Activated naive CD8-positive, alpha-beta T cell treated with anti-CD3 and anti-CD28 coated beads for 36 hours (primary cell): ENCODE results near the gene TMEM176A. TPM values are rescaled to one million over a fixed set of nuclear protein-coding genes. Genes with fewer than 3 reads are reported as not detected.

Source experiments
- DNase-seq: peaks from one replicate; pipeline ENCODE4 v3.0.0; 2021
- H3K27ac Mint-ChIP-seq: one replicate; pipeline ENCODE4 v1.8.0; 2022; ENCODE audit warnings: mild to moderate bottlenecking, moderate library complexity, mixed read lengths
- H3K27me3 Mint-ChIP-seq: one replicate; pipeline ENCODE4 v1.8.0; 2022; ENCODE audit warnings: mild to moderate bottlenecking, mixed read lengths
- H3K36me3 Mint-ChIP-seq: one replicate; pipeline ENCODE4 v1.8.0; 2021; ENCODE audit warnings: mild to moderate bottlenecking, mixed read lengths
- H3K4me1 Mint-ChIP-seq: one replicate; pipeline ENCODE4 v1.8.0; 2021; ENCODE audit warnings: mixed read lengths
- H3K4me3 Mint-ChIP-seq: one replicate; pipeline ENCODE4 v1.8.0; 2022; ENCODE audit warnings: mild to moderate bottlenecking, moderate library complexity, mixed read lengths
- H3K9me3 Mint-ChIP-seq: one replicate; pipeline ENCODE4 v1.8.0; 2022; ENCODE audit warnings: mixed read lengths
- total RNA-seq, 2 experiments: library from RNA; stranded (reverse); gene quantifications; one replicate each; pipeline ENCODE4 v1.2.3, GENCODE V29; 2021

TMEM176A gene
- total RNA-seq, 2 experiments from 2014 or later, result not detected

DNA sequence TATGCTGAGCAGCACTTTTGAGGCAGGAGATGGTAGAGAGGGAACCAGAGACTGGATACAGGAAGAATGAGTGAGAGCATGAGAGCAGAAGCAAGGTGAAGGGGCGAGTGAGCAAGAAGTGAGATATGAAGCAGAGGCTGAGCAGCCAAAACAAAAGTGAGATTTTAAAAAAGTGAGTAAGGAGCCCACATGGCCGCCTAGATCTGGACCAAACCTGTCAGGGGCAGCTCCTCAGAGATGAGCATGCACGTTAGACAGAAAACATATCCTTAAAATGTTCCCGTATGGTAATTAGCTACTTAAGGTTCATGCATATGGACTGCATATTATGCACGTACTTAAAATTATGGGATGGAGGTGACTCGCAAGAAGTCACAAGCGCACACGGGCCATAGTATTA, 22.5 kb downstream of the TMEM176A start:
- H3K9me3 Mint-ChIP-seq, result no peaks in the 10 kb centered on the region
- no peak for DNase-seq
- H3K4me3 Mint-ChIP-seq, result no peak overlapping the region
- no peak overlapping the region for H3K27ac Mint-ChIP-seq
- H3K27me3 Mint-ChIP-seq, result peaks cover 22% of the 10 kb centered on the region
- H3K4me1 Mint-ChIP-seq, result no peaks in the 10 kb centered on the region
- H3K36me3 Mint-ChIP-seq, result no peaks in the 10 kb centered on the region

GRCh38 chr7:150823484-150824126, 23.0 kb downstream of the TMEM176A start:
- Mint-ChIP-seq H3K9me3 (no peaks in the 10 kb centered on the region), H3K27ac (no peak overlapping the region), H3K4me1 (no peaks in the 10 kb centered on the region), H3K4me3 (no peak overlapping the region), H3K36me3 (no peaks in the 10 kb centered on the region), H3K27me3 (peaks cover 23% of the 10 kb centered on the region)
- no peak for DNase-seq

- Mint-ChIP-seq H3K9me3 (no peaks in the 10 kb centered on the region), H3K4me1 (no peaks in the 10 kb centered on the region), H3K36me3 (no peaks in the 10 kb centered on the region), H3K27me3 (peaks cover 24% of the 10 kb centered on the region), H3K27ac (no peak overlapping the region), H3K4me3 (no peak overlapping the region)
- no peak for DNase-seq
Observed at GRCh38 chr7:150824379-150825177, 24.0 kb downstream of the TMEM176A start.

DNA sequence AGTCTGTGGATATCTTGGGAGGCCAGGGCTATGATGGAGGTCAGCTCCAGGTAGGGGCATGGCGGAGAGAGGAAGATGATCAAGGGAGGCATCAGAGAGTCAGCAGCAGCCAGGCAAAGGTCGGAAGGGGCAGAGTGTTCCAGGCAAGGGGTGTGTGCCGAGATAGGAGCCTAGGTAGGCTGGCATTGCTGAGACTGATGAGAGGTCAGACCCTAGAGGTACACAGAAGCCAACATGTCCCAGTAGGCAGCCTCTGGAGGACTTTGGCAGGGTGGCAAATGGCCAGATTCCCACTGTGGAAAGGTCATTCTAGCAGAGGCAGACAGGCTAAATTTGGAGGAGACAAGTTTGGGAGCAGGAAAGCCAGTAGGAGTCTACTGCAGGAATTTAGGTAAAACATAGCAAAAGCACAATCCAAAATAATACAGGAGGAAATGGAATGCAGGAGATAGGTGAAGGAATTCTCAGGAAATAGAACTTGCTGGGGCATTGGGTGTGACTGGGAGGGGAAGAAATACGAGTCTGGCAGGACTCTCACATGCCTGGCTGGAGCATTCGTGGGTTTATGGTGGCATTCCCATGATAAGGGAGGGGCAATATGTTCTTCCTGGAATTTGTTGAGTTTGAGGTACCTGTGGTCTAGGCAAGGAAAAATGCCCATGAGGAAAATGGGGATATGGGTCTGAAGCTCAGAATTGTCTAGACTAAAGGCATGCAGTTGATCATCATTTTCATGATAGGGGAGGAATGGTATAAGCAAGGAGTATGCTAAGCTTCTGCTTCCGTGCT, 25.7 kb downstream of the TMEM176A start:
- Mint-ChIP-seq H3K9me3 (no peaks in the 10 kb centered on the region), H3K4me3 (no peak overlapping the region), H3K27ac (no peak overlapping the region), H3K4me1 (no peaks in the 10 kb centered on the region), H3K27me3 (peaks cover 34% of the 10 kb centered on the region), H3K36me3 (no peaks in the 10 kb centered on the region)
- DNase-seq, result no peak

DNA sequence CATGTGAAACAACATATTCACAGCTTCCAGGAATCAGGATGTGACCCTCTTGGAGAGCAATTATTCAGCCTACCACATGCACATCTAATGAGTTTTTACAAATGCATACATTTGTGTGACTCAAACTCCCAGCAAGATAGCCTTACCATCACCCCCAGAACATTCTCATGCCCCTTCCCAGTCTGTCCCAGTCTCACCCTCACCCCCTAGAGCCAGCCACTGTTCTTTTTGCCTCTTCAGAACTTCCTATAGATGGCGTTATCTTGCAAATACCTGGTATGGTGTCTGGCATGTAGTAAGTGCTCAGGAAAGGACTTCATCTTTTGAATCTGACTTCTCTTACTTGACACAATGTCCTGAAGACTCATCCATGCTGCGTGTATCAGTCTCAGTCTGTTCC, 27.8 kb downstream of the TMEM176A start:
- peaks cover 39% of the 10 kb centered on the region for H3K27me3 Mint-ChIP-seq
- no peaks in the 10 kb centered on the region for H3K4me1 Mint-ChIP-seq
- H3K27ac Mint-ChIP-seq, result no peak overlapping the region
- DNase-seq, result no peak
- no peaks in the 10 kb centered on the region for H3K36me3 Mint-ChIP-seq
- no peaks in the 10 kb centered on the region for H3K9me3 Mint-ChIP-seq
- no peak overlapping the region for H3K4me3 Mint-ChIP-seq

DNA sequence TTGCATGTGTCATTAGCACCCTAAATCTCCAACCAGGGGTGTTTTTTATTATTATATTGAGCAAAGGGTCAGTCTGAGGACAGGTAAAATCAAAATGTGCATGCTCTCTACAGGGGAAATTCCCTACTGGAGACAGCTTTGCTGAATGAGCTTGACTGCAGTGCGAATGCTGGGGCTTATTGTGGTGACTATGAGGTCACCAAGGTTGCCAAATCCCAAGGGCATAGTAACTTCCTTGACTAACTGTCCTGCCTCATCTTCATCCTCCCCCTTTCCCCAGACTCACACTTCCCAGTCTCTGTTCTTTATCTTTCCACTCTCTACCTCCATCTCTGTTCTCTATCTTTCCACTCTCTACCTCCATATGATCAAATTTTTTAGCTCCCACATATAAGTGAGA, 28.9 kb downstream of the TMEM176A start:
- no peaks in the 10 kb centered on the region for H3K4me1 Mint-ChIP-seq
- no peak overlapping the region for H3K27ac Mint-ChIP-seq
- H3K9me3 Mint-ChIP-seq, result no peaks in the 10 kb centered on the region
- no peak for DNase-seq
- peaks cover 49% of the 10 kb centered on the region for H3K27me3 Mint-ChIP-seq
- H3K4me3 Mint-ChIP-seq, result no peak overlapping the region
- no peaks in the 10 kb centered on the region for H3K36me3 Mint-ChIP-seq

DNA sequence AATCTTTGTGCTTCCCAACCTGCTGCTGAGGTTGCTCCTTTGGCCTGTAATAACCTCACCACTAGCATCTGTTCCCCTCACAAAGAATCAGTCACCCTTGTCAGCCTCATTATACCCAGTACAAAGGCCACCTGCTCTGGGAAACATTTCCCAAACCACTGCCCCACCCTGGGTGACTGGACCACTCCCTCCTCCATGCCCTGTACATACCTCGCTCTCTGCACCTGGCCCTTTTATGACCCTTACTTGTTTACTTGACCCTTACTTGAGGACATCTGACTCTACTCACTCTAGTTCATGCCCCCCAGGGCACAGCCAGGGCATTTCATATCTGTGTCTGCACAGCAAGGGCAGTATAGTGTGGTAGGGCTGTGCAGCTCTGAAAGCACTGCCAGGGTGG, 30.4 kb downstream of the TMEM176A start:
- no peak for DNase-seq
- Mint-ChIP-seq H3K4me3 (no peak overlapping the region), H3K27me3 (peaks cover 53% of the 10 kb centered on the region), H3K27ac (no peak overlapping the region), H3K36me3 (no peaks in the 10 kb centered on the region), H3K9me3 (no peaks in the 10 kb centered on the region), H3K4me1 (no peaks in the 10 kb centered on the region)

GRCh38 chr7:150831851-150832250, 31.3 kb downstream of the TMEM176A start:
- DNase-seq, result no peak
- Mint-ChIP-seq H3K27me3 (peaks cover 47% of the 10 kb centered on the region), H3K36me3 (no peaks in the 10 kb centered on the region), H3K27ac (no peak overlapping the region), H3K4me3 (no peak overlapping the region), H3K9me3 (no peaks in the 10 kb centered on the region), H3K4me1 (no peaks in the 10 kb centered on the region)

DNA sequence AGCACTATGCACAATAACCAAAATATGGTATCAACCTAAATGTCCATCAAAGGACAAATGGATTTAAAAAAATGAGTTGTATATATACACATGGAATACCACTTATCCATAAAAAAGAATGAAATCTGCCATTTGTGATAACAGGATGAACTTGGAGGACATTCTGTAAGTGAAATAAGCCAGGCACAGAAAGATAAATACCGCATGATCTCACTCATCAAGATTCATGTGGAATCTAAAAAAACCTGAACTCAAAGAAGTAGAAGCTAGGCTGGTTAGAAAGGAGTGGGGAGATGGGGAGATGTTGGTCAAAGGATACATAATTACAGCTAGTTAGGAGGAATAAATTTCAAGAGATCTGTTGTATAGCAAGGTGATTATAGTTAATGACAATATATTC, 34.5 kb downstream of the TMEM176A start:
- Mint-ChIP-seq H3K9me3 (no peaks in the 10 kb centered on the region), H3K4me1 (no peaks in the 10 kb centered on the region), H3K27me3 (peaks cover 33% of the 10 kb centered on the region), H3K4me3 (no peak overlapping the region), H3K36me3 (no peaks in the 10 kb centered on the region), H3K27ac (no peak overlapping the region)
- DNase-seq, result no peak

DNA sequence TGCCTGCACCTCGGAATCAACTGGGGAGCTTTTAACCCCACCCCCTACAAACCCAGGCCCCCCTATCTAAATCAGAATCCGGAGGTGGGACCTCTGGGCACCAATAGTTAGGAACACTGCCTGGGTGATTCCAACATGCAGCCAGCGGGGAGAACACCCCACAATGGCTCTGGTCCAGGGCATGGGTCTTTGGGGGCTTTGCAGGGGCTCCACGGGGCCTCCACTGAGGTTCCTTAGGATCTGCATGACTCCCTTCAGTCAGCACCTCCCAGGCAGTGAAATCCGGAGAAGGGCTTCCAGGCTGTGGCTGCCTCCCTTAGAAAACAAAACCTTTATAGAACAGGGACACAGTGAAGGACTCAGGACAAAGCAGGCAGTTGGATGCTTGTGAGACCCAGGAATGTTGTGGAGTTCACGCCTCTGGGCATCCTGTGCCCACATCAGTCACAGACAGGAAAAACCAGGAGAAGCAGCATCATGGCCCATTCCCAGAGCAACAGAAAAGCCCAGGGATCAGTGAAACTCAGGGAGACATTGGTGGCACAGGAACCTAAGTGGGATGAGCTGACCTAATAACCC, 35.2 kb downstream of the TMEM176A start:
- no peaks in the 10 kb centered on the region for H3K9me3 Mint-ChIP-seq
- H3K36me3 Mint-ChIP-seq, result no peaks in the 10 kb centered on the region
- H3K27me3 Mint-ChIP-seq, result peaks cover 29% of the 10 kb centered on the region
- H3K4me3 Mint-ChIP-seq, result no peak overlapping the region
- H3K4me1 Mint-ChIP-seq, result no peaks in the 10 kb centered on the region
- no peak overlapping the region for H3K27ac Mint-ChIP-seq
- no peak for DNase-seq

- no peak for DNase-seq
- Mint-ChIP-seq H3K9me3 (no peaks in the 10 kb centered on the region), H3K4me1 (no peaks in the 10 kb centered on the region), H3K36me3 (no peaks in the 10 kb centered on the region), H3K27ac (no peak overlapping the region), H3K27me3 (peaks cover 8% of the 10 kb centered on the region), H3K4me3 (no peak overlapping the region)
Observed at GRCh38 chr7:150838965-150839650, 38.5 kb downstream of the TMEM176A start.

DNA sequence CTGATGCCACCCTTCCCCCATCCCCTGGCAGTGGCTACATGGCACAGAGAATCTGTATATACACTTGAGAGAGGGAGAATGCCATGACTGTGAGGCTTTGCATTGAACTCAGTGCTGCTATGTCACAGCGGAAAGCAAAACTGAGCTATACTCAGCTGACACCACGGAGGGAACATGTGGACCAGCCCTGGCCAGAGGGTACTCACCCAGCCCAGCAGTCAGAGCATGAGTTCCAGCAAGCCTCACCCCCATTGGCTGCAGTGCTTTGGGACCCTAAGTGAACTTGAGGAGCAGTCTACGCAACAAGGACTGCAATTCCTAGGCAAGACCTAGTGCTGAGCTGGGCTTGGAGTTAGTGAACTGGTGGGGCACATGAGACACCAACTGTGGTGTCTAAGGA, 41.4 kb downstream of the TMEM176A start:
- Mint-ChIP-seq H3K27me3 (no peaks in the 10 kb centered on the region), H3K4me3 (no peak overlapping the region), H3K9me3 (no peaks in the 10 kb centered on the region), H3K4me1 (no peaks in the 10 kb centered on the region), H3K27ac (no peak overlapping the region), H3K36me3 (no peaks in the 10 kb centered on the region)
- DNase-seq, result no peak

GRCh38 chr7:150842716-150843115, 42.1 kb downstream of the TMEM176A start:
- no peak for DNase-seq
- Mint-ChIP-seq H3K4me1 (no peaks in the 10 kb centered on the region), H3K36me3 (no peaks in the 10 kb centered on the region), H3K27me3 (no peaks in the 10 kb centered on the region), H3K9me3 (no peaks in the 10 kb centered on the region), H3K27ac (no peak overlapping the region), H3K4me3 (no peak overlapping the region)

DNA sequence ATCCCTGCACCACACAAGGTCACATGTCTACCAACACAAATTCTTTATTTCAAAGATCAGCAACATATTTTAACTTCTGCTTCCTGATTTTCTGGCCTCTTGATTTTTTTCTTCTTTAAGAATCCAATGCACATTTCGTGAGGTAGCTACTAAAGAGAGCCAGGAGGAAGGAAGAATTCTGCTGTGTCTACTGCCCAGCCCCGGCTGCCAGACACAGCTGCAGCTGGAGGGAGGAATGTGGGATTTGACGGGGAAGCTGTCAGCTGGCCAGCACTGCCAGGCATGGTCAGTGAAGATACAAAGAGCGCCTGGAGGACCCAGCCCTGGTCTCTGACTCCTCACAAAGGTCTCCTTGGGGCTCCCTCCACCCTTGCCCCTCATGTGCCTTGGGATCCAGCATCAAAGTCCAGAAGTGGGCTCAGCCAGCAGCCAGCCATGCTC, 44.9 kb downstream of the TMEM176A start:
- H3K27ac Mint-ChIP-seq, result no peak overlapping the region
- no peak for DNase-seq
- peaks cover 6% of the 10 kb centered on the region for H3K27me3 Mint-ChIP-seq
- no peak overlapping the region for H3K4me3 Mint-ChIP-seq
- H3K36me3 Mint-ChIP-seq, result no peaks in the 10 kb centered on the region
- no peaks in the 10 kb centered on the region for H3K4me1 Mint-ChIP-seq
- H3K9me3 Mint-ChIP-seq, result no peaks in the 10 kb centered on the region
